HepG2 (cell line): ENCODE measurements around the gene SLC4A11. TPM values are rescaled to one million over a fixed set of nuclear protein-coding genes. Genes with fewer than 3 reads are reported as not detected.

ENCODE experiments used
- ADNP ChIP-seq: sonication (generic); formaldehyde crosslinking; IDR thresholded peaks from 2 replicates; pipeline ENCODE4 v1.4.0; 2020; ENCODE audit warnings: missing genetic modification reagents
- AGO2 ChIP-seq: fragments of 200-400 bp; formaldehyde crosslinking; optimal IDR thresholded peaks from 2 replicates; pipeline ENCODE3; 2017; ENCODE audit warnings: mild to moderate bottlenecking, low read depth, low read length, moderate library complexity
- ARID2 ChIP-seq: sonication (generic); formaldehyde crosslinking; IDR thresholded peaks from 2 replicates; pipeline ENCODE4 v1.8.1; 2022; ENCODE audit warnings: mild to moderate bottlenecking, missing genetic modification reagents, borderline replicate concordance
- CBFB ChIP-seq: sonication (generic); formaldehyde crosslinking; IDR thresholded peaks from 2 replicates; pipeline ENCODE4 v1.4.0; 2020; ENCODE audit warnings: missing genetic modification reagents
- GTF3A ChIP-seq: sonication (generic); formaldehyde crosslinking; conservative IDR thresholded peaks from 2 replicates; pipeline ENCODE4 v1.4.0; 2020; ENCODE audit warnings: mild to moderate bottlenecking, missing genetic modification reagents
- ISL2 ChIP-seq: sonication (generic); formaldehyde crosslinking; IDR thresholded peaks from 2 replicates; pipeline ENCODE4 v1.5.0; 2020; ENCODE audit warnings: missing genetic modification reagents
- KAT8 ChIP-seq: IDR thresholded peaks from 2 replicates; pipeline ENCODE4 v1.6.1; 2016; ENCODE audit warnings: missing genetic modification reagents, missing compliant biosample characterization
- KDM2A ChIP-seq: sonication (generic); formaldehyde crosslinking; IDR thresholded peaks from 2 replicates; pipeline ENCODE4 v1.4.0; 2020; ENCODE audit warnings: low read depth, missing genetic modification reagents, borderline replicate concordance
- MAFF ChIP-seq: IDR thresholded peaks from 2 replicates; pipeline ENCODE4 v1.6.1; 2011; ENCODE audit warnings: low read depth, low read length, improper control_type of control experiment
- MAZ ChIP-seq, 2 experiments: sonication (generic) in 1 of 2; formaldehyde crosslinking in 1 of 2; IDR thresholded peaks; 2 replicates each; pipeline versions ENCODE4 v1.5.0 to v1.6.1; 2012 to 2020; ENCODE audit warnings: low read depth in 2 of 2, mild to moderate bottlenecking in 2 of 2, borderline replicate concordance in 1 of 2, improper control_type of control experiment in 1 of 2, low read length in 1 of 2, missing genetic modification reagents in 1 of 2, moderate library complexity in 1 of 2
- MZF1 ChIP-seq: sonication (generic); formaldehyde crosslinking; IDR thresholded peaks from 2 replicates; pipeline ENCODE4 v1.8.1; 2023; ENCODE audit warnings: mild to moderate bottlenecking, missing genetic modification reagents, borderline replicate concordance
- NRL ChIP-seq: sonication (generic); formaldehyde crosslinking; IDR thresholded peaks from 2 replicates; pipeline ENCODE4 v1.5.0; 2020; ENCODE audit warnings: missing genetic modification reagents, mild to moderate bottlenecking, moderate library complexity, borderline replicate concordance
- POLR2G ChIP-seq: fragments of 200-400 bp; formaldehyde crosslinking; IDR thresholded peaks from 2 replicates; pipeline ENCODE4 v1.6.1; 2018; ENCODE audit warnings: mild to moderate bottlenecking, low read depth, low read length, moderate library complexity
- ZNF101 ChIP-seq: sonication (generic); formaldehyde crosslinking; IDR thresholded peaks from 2 replicates; pipeline ENCODE4 v1.4.0; 2020; ENCODE audit warnings: mild to moderate bottlenecking, low read depth, missing genetic modification reagents, borderline replicate concordance
- ZNF234 ChIP-seq: sonication (generic); formaldehyde crosslinking; conservative IDR thresholded peaks from 2 replicates; pipeline ENCODE4 v1.5.1; 2020; ENCODE audit warnings: mild to moderate bottlenecking, missing genetic modification reagents
- polyA plus RNA-seq, 8 experiments: library from polyadenylated mRNA; depleted of rRNA in 3 of 8; stranded (reverse) in 7 of 8; unstranded in 1 of 8; fragments of >200 nt; fragmentation: Illumina TruSeq in 4 of 8; extraction: Trizol in 4 of 8; gene quantifications; 2 replicates each; pipeline versions ENCODE4 v1.2.1 to v1.2.3, GENCODE V29; 2011 to 2016; ENCODE audit warnings: low read depth in 4 of 8, missing spikeins in 1 of 8, mixed read lengths in 1 of 8; ENCODE audit not compliant: insufficient read depth in 1 of 8
- total RNA-seq, 5 experiments: library from RNA; depleted of rRNA; stranded (reverse); fragments of >200 nt; fragmentation: Illumina TruSeq; extraction: Trizol; gene quantifications; 2 replicates each; pipeline ENCODE4 v1.2.3, GENCODE V29; 2016; ENCODE audit warnings: low read depth in 1 of 5
- TF ChIP-seq, protein P1 (sequence below): sonication (generic); formaldehyde crosslinking; IDR thresholded peaks from 2 replicates; pipeline ENCODE4 v1.5.0; 2020; ENCODE audit warnings: mild to moderate bottlenecking, missing genetic modification reagents
- TF ChIP-seq, protein P2 (sequence below): sonication (generic); formaldehyde crosslinking; IDR thresholded peaks from 2 replicates; pipeline ENCODE4 v1.5.0; 2020; ENCODE audit warnings: mild to moderate bottlenecking, missing genetic modification reagents, moderate library complexity
- TF ChIP-seq, protein P3 (sequence below): sonication (generic); formaldehyde crosslinking; IDR thresholded peaks from 2 replicates; pipeline ENCODE4 v1.5.0; 2020; ENCODE audit warnings: missing genetic modification reagents
- TF ChIP-seq, protein P4 (sequence below): sonication (generic); formaldehyde crosslinking; conservative IDR thresholded peaks from 2 replicates; pipeline ENCODE4 v1.4.0; 2020; ENCODE audit warnings: missing genetic modification reagents
- TF ChIP-seq, protein P5 (sequence below): sonication (generic); formaldehyde crosslinking; IDR thresholded peaks from 2 replicates; pipeline ENCODE4 v1.4.0; 2020; ENCODE audit warnings: missing genetic modification reagents

Gene SLC4A11
- total and polyA plus RNA-seq, 2 of the 13 experiments (the other 11 are each of a cell fraction or from before 2014, with no cell fraction given), result 3.9 to 27.0 TPM

DNA sequence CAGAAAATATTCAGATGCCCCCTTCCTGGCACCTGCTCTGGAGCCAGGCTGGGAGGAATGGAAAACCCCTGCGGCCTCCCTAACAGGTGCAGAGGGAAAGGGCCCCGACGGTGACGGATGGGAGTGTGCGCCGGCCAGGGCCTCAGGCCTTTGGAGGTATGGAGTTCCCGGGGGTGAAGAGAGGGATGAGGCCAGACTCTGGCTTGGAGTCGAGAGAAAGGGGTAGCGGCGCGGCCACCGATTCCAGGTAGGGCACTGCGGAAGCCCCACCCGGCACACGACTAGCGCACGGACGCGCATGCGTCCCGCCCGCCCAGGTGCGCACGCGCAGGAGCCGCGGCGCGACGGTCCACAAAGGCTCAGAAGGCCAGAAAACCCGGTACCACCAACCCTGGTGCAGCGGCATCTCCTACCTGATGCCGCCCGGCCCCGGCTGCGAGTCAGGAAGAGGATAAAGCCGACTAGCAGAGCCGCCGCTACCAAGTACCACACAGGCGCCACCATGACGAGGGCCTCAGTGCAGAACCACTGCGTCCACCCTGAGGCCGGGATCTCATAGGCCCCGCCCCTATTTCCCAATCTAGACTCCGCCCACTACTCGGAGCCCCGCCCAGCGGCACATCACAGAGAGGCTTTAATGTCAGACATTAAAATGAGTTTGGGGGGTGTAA, 34.7 kb downstream of the SLC4A11 start, which contains the start of gene DDRGK1 (continued):
- TF ChIP-seq, protein P1, sequence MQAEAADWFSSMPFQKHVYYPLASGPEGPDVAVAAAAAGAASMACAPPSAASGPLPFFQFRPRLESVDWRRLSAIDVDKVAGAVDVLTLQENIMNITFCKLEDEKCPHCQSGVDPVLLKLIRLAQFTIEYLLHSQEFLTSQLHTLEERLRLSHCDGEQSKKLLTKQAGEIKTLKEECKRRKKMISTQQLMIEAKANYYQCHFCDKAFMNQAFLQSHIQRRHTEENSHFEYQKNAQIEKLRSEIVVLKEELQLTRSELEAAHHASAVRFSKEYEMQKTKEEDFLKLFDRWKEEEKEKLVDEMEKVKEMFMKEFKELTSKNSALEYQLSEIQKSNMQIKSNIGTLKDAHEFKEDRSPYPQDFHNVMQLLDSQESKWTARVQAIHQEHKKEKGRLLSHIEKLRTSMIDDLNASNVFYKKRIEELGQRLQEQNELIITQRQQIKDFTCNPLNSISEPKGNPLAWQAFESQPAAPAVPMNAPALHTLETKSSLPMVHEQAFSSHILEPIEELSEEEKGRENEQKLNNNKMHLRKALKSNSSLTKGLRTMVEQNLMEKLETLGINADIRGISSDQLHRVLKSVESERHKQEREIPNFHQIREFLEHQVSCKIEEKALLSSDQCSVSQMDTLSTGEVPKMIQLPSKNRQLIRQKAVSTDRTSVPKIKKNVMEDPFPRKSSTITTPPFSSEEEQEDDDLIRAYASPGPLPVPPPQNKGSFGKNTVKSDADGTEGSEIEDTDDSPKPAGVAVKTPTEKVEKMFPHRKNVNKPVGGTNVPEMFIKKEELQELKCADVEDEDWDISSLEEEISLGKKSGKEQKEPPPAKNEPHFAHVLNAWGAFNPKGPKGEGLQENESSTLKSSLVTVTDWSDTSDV (CRISPR knock-in tag), result peak; percentile 97; the same call in 1 of the 2 replicates
- TF ChIP-seq KAT8 (peak; percentile 93), ZNF101 (CRISPR knock-in tag) (no peak; the same call in 1 of the 2 replicates), AGO2 (peak; percentile 97), NRL (CRISPR knock-in tag) (peak; percentile 65), KDM2A (CRISPR knock-in tag) (peak; percentile 95), CBFB (CRISPR knock-in tag) (no peak; the same call in 1 of the 2 replicates), ISL2 (peak; percentile 75), POLR2G (peak; percentile 96), GTF3A (CRISPR knock-in tag) (peak; percentile 96), MAZ (IDR thresholded peaks at IDR 0.05; ENCODE audit: borderline replicate concordance, low read depth, low read length) (peak; percentile 23; the same call in 1 of the 2 replicates), MAZ (CRISPR knock-in tag; IDR thresholded peaks at IDR 0.05; ENCODE audit: low read depth) (peak; percentile 85), ARID2 (CRISPR knock-in tag) (peak; percentile 93; the same call in 1 of the 2 replicates), MZF1 (CRISPR knock-in tag) (peak; percentile 18; the same call in 1 of the 2 replicates), ADNP (CRISPR knock-in tag) (no peak), MAFF (no peak), ZNF234 (CRISPR knock-in tag) (peak; percentile 91; the same call in 1 of the 2 replicates)
- TF ChIP-seq, protein P2, sequence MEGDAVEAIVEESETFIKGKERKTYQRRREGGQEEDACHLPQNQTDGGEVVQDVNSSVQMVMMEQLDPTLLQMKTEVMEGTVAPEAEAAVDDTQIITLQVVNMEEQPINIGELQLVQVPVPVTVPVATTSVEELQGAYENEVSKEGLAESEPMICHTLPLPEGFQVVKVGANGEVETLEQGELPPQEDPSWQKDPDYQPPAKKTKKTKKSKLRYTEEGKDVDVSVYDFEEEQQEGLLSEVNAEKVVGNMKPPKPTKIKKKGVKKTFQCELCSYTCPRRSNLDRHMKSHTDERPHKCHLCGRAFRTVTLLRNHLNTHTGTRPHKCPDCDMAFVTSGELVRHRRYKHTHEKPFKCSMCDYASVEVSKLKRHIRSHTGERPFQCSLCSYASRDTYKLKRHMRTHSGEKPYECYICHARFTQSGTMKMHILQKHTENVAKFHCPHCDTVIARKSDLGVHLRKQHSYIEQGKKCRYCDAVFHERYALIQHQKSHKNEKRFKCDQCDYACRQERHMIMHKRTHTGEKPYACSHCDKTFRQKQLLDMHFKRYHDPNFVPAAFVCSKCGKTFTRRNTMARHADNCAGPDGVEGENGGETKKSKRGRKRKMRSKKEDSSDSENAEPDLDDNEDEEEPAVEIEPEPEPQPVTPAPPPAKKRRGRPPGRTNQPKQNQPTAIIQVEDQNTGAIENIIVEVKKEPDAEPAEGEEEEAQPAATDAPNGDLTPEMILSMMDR, result peak; percentile 17; the same call in 1 of the 2 replicates
- TF ChIP-seq, protein P3, sequence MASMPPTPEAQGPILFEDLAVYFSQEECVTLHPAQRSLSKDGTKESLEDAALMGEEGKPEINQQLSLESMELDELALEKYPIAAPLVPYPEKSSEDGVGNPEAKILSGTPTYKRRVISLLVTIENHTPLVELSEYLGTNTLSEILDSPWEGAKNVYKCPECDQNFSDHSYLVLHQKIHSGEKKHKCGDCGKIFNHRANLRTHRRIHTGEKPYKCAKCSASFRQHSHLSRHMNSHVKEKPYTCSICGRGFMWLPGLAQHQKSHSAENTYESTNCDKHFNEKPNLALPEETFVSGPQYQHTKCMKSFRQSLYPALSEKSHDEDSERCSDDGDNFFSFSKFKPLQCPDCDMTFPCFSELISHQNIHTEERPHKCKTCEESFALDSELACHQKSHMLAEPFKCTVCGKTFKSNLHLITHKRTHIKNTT (CRISPR knock-in tag), result no peak
- TF ChIP-seq, protein P4, sequence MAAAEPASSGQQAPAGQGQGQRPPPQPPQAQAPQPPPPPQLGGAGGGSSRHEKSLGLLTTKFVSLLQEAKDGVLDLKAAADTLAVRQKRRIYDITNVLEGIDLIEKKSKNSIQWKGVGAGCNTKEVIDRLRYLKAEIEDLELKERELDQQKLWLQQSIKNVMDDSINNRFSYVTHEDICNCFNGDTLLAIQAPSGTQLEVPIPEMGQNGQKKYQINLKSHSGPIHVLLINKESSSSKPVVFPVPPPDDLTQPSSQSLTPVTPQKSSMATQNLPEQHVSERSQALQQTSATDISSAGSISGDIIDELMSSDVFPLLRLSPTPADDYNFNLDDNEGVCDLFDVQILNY (CRISPR knock-in tag), result peak; percentile 66
- TF ChIP-seq, protein P5, sequence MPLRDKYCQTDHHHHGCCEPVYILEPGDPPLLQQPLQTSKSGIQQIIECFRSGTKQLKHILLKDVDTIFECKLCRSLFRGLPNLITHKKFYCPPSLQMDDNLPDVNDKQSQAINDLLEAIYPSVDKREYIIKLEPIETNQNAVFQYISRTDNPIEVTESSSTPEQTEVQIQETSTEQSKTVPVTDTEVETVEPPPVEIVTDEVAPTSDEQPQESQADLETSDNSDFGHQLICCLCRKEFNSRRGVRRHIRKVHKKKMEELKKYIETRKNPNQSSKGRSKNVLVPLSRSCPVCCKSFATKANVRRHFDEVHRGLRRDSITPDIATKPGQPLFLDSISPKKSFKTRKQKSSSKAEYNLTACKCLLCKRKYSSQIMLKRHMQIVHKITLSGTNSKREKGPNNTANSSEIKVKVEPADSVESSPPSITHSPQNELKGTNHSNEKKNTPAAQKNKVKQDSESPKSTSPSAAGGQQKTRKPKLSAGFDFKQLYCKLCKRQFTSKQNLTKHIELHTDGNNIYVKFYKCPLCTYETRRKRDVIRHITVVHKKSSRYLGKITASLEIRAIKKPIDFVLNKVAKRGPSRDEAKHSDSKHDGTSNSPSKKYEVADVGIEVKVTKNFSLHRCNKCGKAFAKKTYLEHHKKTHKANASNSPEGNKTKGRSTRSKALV (CRISPR knock-in tag), result peak; percentile 92; the same call in 1 of the 2 replicates
